ENCODE data around the gene NR2F1.

The NR2F1 gene

GRCh38 chr5:93573354-93574351 is 9.4 kb upstream of the NR2F1 start:
- TF ChIP-seq, protein P1, sequence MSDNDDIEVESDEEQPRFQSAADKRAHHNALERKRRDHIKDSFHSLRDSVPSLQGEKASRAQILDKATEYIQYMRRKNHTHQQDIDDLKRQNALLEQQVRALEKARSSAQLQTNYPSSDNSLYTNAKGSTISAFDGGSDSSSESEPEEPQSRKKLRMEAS (IDR thresholded peaks at IDR 0.05; ENCODE audit: low read depth, low read length) = no peak
- TF ChIP-seq MYC (IDR thresholded peaks at IDR 0.05; ENCODE audit: low read depth, low read length) (no peak), POLR2A (IDR thresholded peaks at IDR 0.05; ENCODE audit: extremely low read depth, insufficient read length) (no peak), CTCF (IDR thresholded peaks at IDR 0.05; ENCODE audit: low read depth, low read length) (no peak)
- no peak overlapping the region for H3K4me3 ChIP-seq (ENCODE audit: low read depth, low read length)
- no peak for DNase-seq (ENCODE audit: low read depth)

GRCh38 chr5:93574491-93575305 is 8.3 kb upstream of the NR2F1 start:
- DNase-seq (ENCODE audit: low read depth) = no peak
- no peak for TF ChIP-seq MYC (IDR thresholded peaks at IDR 0.05; ENCODE audit: low read depth, low read length)
- TF ChIP-seq CTCF (IDR thresholded peaks at IDR 0.05; ENCODE audit: low read depth, low read length) = no peak
- TF ChIP-seq POLR2A (IDR thresholded peaks at IDR 0.05; ENCODE audit: extremely low read depth, insufficient read length) = no peak
- TF ChIP-seq, protein P1 (IDR thresholded peaks at IDR 0.05; ENCODE audit: low read depth, low read length) = no peak
- H3K4me3 ChIP-seq (ENCODE audit: low read depth, low read length) = no peak overlapping the region

GRCh38 chr5:93575461-93576414 is 7.3 kb upstream of the NR2F1 start:
- TF ChIP-seq POLR2A (IDR thresholded peaks at IDR 0.05; ENCODE audit: extremely low read depth, insufficient read length) (no peak), MYC (IDR thresholded peaks at IDR 0.05; ENCODE audit: low read depth, low read length) (no peak), CTCF (IDR thresholded peaks at IDR 0.05; ENCODE audit: low read depth, low read length) (no peak)
- TF ChIP-seq, protein P1 (IDR thresholded peaks at IDR 0.05; ENCODE audit: low read depth, low read length) = no peak
- H3K4me3 ChIP-seq (ENCODE audit: low read depth, low read length) = no peak overlapping the region
- no peak for DNase-seq (ENCODE audit: low read depth)

DNA sequence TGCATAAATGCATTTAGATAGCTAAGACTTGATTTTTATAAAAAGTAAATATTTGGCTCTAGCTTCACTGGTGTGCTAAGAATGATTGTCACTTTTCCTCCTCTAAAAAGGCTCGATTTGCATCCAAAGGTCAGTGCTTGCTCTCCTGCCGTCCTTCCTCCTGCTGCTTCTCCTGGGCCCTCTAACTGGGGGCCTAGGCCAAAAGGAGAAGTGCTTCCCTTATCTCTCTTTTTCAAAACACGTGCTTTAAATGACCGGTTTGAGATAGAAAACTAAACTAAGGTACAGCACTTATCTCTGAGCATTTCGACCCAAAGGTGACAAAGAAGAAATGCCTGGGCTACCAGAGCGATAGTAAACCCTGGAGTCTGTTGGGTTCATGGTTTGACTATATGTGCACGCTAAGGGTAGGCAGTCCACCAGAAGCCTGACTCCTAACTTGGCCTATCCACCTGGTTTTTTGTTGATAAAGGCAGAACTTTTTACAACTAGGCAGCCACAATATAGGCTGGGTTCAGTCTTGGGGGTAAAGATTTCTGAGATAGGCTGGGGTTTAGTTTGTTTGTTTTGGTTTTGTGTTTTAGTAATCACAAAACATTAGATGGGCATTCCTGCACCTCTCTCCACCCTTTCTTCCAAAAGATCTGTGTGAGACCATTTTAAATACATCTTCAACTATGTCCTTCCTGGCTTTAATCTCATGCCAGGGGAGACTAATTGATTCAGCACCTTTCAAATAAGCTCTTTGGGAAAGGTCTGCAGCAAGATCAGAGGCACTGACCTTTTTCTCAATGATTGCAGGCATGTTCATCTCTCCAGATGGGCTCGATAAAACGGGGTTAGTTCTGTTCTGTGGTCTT is 5.8 kb upstream of the NR2F1 start:
- peak; percentile 73 for DNase-seq (ENCODE audit: low read depth)
- no peak overlapping the region for H3K4me3 ChIP-seq (ENCODE audit: low read depth, low read length)
- peak; percentile 90 for TF ChIP-seq MYC (IDR thresholded peaks at IDR 0.05; ENCODE audit: low read depth, low read length)
- TF ChIP-seq CTCF (IDR thresholded peaks at IDR 0.05; ENCODE audit: low read depth, low read length) = no peak
- TF ChIP-seq, protein P1 (IDR thresholded peaks at IDR 0.05; ENCODE audit: low read depth, low read length) = peak; percentile 97
- TF ChIP-seq POLR2A (IDR thresholded peaks at IDR 0.05; ENCODE audit: extremely low read depth, insufficient read length) = no peak

All from NB4 (cell line).